ENCODE data around the gene PLEKHA7. TPM values are rescaled to one million over a fixed set of nuclear protein-coding genes. Genes with fewer than 3 reads are reported as not detected.
A peak's percentile ranks its signal among the peaks of the same experiment; 100 is the strongest.

The PLEKHA7 gene
- total and polyA plus RNA-seq, 2 of the 4 experiments (the other 2 are of a cell fraction): 0.12 TPM; not detected in 1

DNA sequence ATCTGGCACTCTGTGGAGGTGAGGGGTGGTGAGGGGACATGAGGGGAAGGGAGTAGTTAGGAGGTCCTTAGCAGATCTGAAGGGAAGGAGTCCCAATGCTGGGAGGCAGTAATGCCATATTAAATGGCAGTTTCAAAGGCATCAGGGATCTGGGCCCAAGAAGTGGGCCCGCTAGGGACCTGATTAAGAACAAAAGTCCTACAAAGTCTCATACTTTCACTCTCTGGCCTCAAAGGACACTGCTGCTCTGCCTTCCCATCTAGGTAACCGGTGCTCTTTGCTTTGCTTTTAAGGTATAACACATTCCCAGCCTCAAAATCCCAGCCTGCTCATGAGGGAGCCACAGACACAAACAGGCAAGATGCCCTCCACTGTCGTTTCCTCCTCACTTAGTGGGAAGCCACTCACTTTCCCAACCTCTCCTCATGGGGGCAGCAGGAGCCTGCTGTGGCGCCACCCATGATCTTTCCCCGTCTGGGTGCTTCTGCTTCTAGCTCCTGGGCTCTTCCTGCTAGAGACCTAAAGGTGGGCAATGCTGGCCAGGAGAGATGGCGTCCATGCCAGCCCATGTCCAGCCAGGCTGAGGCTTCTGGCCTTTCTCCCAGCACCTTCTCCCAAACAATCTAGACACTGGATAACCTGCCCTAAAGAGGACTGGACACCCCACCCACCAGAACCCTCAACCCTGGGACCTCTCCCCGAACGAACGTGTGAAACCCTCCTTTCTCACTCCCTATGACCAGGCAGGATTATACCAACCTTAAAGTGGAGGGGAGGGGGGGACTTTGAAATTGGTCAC, 68.3 kb downstream of the PLEKHA7 start:
- Histone ChIP-seq H3K27me3 (ENCODE audit: control insufficient read depth, insufficient read depth, low read length) (peaks cover 6% of the 10 kb centered on the region; the same call in 1 of the 2 replicates), H3K4me2 (ENCODE audit: low read depth, low read length) (no peak overlapping the region), H3K9me3 (ENCODE audit: control insufficient read depth, insufficient read depth, low read length) (no peaks in the 10 kb centered on the region), H3K18ac (ENCODE audit: low read depth, low read length) (no peak overlapping the region), H4K5ac (ENCODE audit: low read depth, low read length) (no peak overlapping the region), H2BK20ac (ENCODE audit: low read depth, low read length) (no peak overlapping the region), H3K27ac (ENCODE audit: insufficient read depth, low read length) (no peak overlapping the region), H3K9me1 (ENCODE audit: insufficient read depth, low read length) (no peaks in the 10 kb centered on the region), H2BK15ac (ENCODE audit: low read depth, low read length) (no peak overlapping the region), H4K20me1 (ENCODE audit: insufficient read depth, low read length) (no peaks in the 10 kb centered on the region), H3K4me3 (ENCODE audit: insufficient read depth, low read depth, low read length) (no peak overlapping the region), H4K8ac (ENCODE audit: low read depth in 2 of 2, low read length in 2 of 2) (no peak overlapping the region), H4K91ac (ENCODE audit: insufficient read depth, low read depth, low read length) (no peak overlapping the region), H3K56ac (ENCODE audit: extremely low read depth, insufficient read depth, low read length) (no peak overlapping the region), H2AK5ac (ENCODE audit: low read depth, low read length) (no peak overlapping the region), H2BK120ac (ENCODE audit: low read depth, low read length) (no peak overlapping the region), H3K79me1 (ENCODE audit: low read depth in 1 of 2, low read length in 2 of 2) (no peaks in the 10 kb centered on the region), H2AFZ (replicated peaks; ENCODE audit: low read length, poor library complexity) (peak overlapping the region; percentile 56), H2AK9ac (replicated peaks; ENCODE audit: low read depth, low read length, poor library complexity) (peak overlapping the region; percentile 31), H3K14ac (replicated peaks; ENCODE audit: low read depth, low read length) (no peak overlapping the region), H3K4me1 (ENCODE audit: control insufficient read depth, insufficient read depth, low read length) (no peaks in the 10 kb centered on the region), H3K9ac (ENCODE audit: low read depth, low read length) (no peak overlapping the region), H3K23ac (ENCODE audit: low read depth, low read length) (no peak overlapping the region), H2BK5ac (ENCODE audit: low read depth, low read length, poor library complexity, severe bottlenecking) (no peak overlapping the region), H3K4ac (ENCODE audit: low read depth, low read length) (no peak overlapping the region), H3K36me3 (ENCODE audit: control insufficient read depth, insufficient read depth, low read length) (no peaks in the 10 kb centered on the region)
- intact Hi-C loops (cut with micrococcal nuclease): loop anchor here (1.0 kb wide), 2 partner anchors 117 to 558 kb away; no protein-coding TSS in a partner anchor
- peak; percentile 93 for ATAC-seq (ENCODE audit: low read depth)
- DNase-seq: peak; percentile 34
- ChIA-PET CTCF (no interaction called here), POLR2A (ENCODE audit: unreplicated experiment) (no interaction called here)
- TF ChIP-seq, protein P1, sequence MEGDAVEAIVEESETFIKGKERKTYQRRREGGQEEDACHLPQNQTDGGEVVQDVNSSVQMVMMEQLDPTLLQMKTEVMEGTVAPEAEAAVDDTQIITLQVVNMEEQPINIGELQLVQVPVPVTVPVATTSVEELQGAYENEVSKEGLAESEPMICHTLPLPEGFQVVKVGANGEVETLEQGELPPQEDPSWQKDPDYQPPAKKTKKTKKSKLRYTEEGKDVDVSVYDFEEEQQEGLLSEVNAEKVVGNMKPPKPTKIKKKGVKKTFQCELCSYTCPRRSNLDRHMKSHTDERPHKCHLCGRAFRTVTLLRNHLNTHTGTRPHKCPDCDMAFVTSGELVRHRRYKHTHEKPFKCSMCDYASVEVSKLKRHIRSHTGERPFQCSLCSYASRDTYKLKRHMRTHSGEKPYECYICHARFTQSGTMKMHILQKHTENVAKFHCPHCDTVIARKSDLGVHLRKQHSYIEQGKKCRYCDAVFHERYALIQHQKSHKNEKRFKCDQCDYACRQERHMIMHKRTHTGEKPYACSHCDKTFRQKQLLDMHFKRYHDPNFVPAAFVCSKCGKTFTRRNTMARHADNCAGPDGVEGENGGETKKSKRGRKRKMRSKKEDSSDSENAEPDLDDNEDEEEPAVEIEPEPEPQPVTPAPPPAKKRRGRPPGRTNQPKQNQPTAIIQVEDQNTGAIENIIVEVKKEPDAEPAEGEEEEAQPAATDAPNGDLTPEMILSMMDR (conservative IDR thresholded peaks at IDR 0.05; ENCODE audit: low read depth, low read length): peak; percentile 57
- no peak for TF ChIP-seq NFE2L2 (IDR thresholded peaks at IDR 0.05; ENCODE audit: low read depth, low read length)
- TF ChIP-seq SMC3 (IDR thresholded peaks at IDR 0.05; ENCODE audit: low read depth, low read length): peak; percentile 47
- peak; percentile 71 for TF ChIP-seq RAD21 (IDR thresholded peaks at IDR 0.05; ENCODE audit: low read length)
- no peak for TF ChIP-seq POLR2A (IDR thresholded peaks at IDR 0.05; ENCODE audit: low read depth, low read length)
- no TSS peak for BruUV-seq (replicated peaks)
- 0% methylated on average over 5 of the region's 9 CpGs; no CpG with 5 or more reads in 1 of the 2 experiments for WGBS, 2 experiments (ENCODE audit: extremely low coverage in 2 of 2, insufficient read length in 1 of 2)
- dilution Hi-C loops (cut with HindIII; ENCODE audit: low sequenced_read_pairs, unreplicated experiment): no loop called here
- in situ Hi-C loops (cut with MboI; ENCODE audit: low sequenced_read_pairs): loop anchor here (10.0 to 25.0 kb wide), 2 partner anchors 119 to 566 kb away; no protein-coding TSS in a partner anchor
